HG02981 (cell line): ENCODE data around the gene NUMA1.

ENCODE experiments used
- ATAC-seq: cut with Tn5 transposase; IDR thresholded peaks from one replicate; pipeline ENCODE4 v1.9.1; 2021; ENCODE audit warnings: mild to moderate bottlenecking, moderate library complexity; ENCODE audit not compliant: unreplicated experiment

Gene NUMA1

GRCh38 chr11:72069200-72069599 is 11.1 kb downstream of the NUMA1 start:
- ATAC-seq: no peak

- ATAC-seq: no peak
Measured at GRCh38 chr11:72067676-72068075, 12.7 kb downstream of the NUMA1 start.

- ATAC-seq: no peak
Measured at GRCh38 chr11:72067266-72067665, 13.1 kb downstream of the NUMA1 start.

- no peak for ATAC-seq
Measured at GRCh38 chr11:72066855-72067254, 13.5 kb downstream of the NUMA1 start.

GRCh38 chr11:72061739-72062396 is 18.5 kb downstream of the NUMA1 start:
- ATAC-seq: no peak

- ATAC-seq: no peak
Measured at GRCh38 chr11:72058416-72059034, 21.8 kb downstream of the NUMA1 start.

- no peak for ATAC-seq
Measured at GRCh38 chr11:72048766-72049460, 31.4 kb downstream of the NUMA1 start.

GRCh38 chr11:72045849-72046248 is 34.5 kb downstream of the NUMA1 start:
- ATAC-seq: no peak

GRCh38 chr11:72042064-72042745 is 38.1 kb downstream of the NUMA1 start:
- ATAC-seq: no peak

GRCh38 chr11:72041364-72042063 is 38.8 kb downstream of the NUMA1 start:
- ATAC-seq: no peak

GRCh38 chr11:72040491-72041363 is 39.6 kb downstream of the NUMA1 start:
- ATAC-seq: no peak

- ATAC-seq: no peak
Measured at GRCh38 chr11:72039856-72040401, 40.4 kb downstream of the NUMA1 start.

- ATAC-seq: no peak
Measured at GRCh38 chr11:72039031-72039855, 41.1 kb downstream of the NUMA1 start.

GRCh38 chr11:72038491-72038890 is 41.9 kb downstream of the NUMA1 start:
- no peak for ATAC-seq

GRCh38 chr11:72037554-72038311 is 42.6 kb downstream of the NUMA1 start:
- no peak for ATAC-seq

- no peak for ATAC-seq
Measured at GRCh38 chr11:72036687-72037086, 43.7 kb downstream of the NUMA1 start.

GRCh38 chr11:72030472-72031045 is 49.8 kb downstream of the NUMA1 start:
- no peak for ATAC-seq

GRCh38 chr11:72026090-72026489 is 54.3 kb downstream of the NUMA1 start:
- no peak for ATAC-seq
